Measurements from ENCODE around the gene ZNF865.

The ZNF865 gene

DNA sequence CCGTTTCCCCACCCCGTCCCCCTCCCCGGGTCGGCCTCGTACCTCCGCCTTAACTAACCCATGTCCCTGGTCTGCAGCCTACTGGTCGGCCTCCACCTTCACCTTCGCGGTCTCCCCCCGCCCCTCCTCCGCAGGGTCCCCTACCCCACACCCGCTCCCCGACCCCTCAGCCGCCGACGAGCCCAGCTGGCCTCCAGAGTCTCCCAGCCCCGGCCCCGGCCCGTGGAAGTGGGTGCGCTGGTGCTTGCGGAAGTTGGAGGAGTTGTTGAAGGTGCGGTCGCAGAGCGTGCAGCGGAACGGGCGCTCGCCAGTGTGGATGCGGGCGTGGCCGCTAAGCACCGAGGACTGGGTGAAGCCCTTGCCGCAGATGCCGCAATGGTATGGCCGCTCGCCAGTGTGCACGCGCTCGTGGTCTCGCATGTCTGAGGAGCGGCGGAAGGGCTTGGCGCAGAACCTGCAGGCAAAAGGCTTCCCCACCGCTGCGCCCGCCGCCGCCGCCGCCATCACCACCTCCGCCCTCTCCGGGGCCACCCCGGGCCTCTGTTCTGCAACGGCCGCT is 16.3 kb downstream of the ZNF865 start:
- Histone ChIP-seq H4K20me1 (ENCODE audit: low read depth, low read length) (no peaks in the 10 kb centered on the region), H3K36me3 (ENCODE audit: low read length) (no peaks in the 10 kb centered on the region), H3K9me3 (ENCODE audit: insufficient read depth, low read length) (no peaks in the 10 kb centered on the region), H3K4me3 (ENCODE audit: insufficient read depth, low read length, poor library complexity, severe bottlenecking) (no peak overlapping the region), H3K9ac (ENCODE audit: low read length) (no peak overlapping the region), H3F3A (ENCODE audit: insufficient read depth) (peaks cover 20% of the 10 kb centered on the region), H3K4me2 (ENCODE audit: low read depth, low read length, poor library complexity, severe bottlenecking) (no peak overlapping the region), H3K27ac (ENCODE audit: low read depth, low read length) (no peak overlapping the region), H2AFZ (ENCODE audit: low read depth, low read length, severe bottlenecking) (no peak overlapping the region), H3K79me2 (ENCODE audit: insufficient read depth, low read length) (no peaks in the 10 kb centered on the region), H3K27me3 (ENCODE audit: low read length) (no peaks in the 10 kb centered on the region), H3K9me2 (replicated peaks; ENCODE audit: insufficient read depth, low read length) (no peaks in the 10 kb centered on the region)
- TF ChIP-seq EZH2phosphoT487 (conservative IDR thresholded peaks at IDR 0.05; ENCODE audit: low read length): no peak
- TF ChIP-seq, protein P1, sequence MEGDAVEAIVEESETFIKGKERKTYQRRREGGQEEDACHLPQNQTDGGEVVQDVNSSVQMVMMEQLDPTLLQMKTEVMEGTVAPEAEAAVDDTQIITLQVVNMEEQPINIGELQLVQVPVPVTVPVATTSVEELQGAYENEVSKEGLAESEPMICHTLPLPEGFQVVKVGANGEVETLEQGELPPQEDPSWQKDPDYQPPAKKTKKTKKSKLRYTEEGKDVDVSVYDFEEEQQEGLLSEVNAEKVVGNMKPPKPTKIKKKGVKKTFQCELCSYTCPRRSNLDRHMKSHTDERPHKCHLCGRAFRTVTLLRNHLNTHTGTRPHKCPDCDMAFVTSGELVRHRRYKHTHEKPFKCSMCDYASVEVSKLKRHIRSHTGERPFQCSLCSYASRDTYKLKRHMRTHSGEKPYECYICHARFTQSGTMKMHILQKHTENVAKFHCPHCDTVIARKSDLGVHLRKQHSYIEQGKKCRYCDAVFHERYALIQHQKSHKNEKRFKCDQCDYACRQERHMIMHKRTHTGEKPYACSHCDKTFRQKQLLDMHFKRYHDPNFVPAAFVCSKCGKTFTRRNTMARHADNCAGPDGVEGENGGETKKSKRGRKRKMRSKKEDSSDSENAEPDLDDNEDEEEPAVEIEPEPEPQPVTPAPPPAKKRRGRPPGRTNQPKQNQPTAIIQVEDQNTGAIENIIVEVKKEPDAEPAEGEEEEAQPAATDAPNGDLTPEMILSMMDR (IDR thresholded peaks at IDR 0.05; ENCODE audit: insufficient read depth, low read length, poor library complexity, severe bottlenecking): no peak

DNA sequence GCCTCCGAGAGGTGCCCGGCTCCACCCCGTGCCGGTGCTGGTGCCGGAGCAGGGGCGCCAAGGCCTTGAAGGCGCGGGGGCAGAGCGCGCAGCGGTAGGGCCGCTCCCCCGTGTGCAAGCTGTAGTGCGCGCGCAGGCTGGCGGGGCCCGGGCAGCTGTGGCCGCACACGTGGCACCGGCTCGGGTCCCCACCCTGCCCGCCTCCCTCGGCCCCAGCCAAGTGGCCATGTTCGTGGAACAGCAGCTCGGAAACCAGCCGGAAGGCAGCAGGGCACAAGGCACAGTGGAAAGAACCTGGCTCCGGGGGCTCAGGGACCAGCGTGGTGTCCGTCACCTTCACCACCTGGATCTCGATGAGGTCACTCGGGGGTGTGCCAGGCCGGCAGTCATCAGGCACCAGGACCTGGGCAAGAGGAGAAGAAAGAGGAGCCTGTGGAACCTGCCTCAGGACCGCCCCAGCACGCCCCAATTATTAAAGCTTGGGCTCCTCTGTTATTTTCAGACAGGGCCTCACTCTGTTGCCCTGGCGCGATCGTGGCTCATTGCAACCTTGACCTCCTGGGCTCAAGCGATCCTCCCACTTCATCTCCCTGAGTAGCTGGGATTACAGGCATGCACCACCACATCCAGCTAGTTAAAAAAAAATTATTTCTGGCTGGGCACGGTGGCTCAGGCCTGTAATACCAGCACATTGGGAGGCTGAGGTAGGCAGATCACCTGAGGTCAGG is 17.0 kb downstream of the ZNF865 start:
- TF ChIP-seq EZH2phosphoT487 (conservative IDR thresholded peaks at IDR 0.05; ENCODE audit: low read length): no peak
- TF ChIP-seq, protein P1 (IDR thresholded peaks at IDR 0.05; ENCODE audit: insufficient read depth, low read length, poor library complexity, severe bottlenecking): no peak
- Histone ChIP-seq H3K9me3 (ENCODE audit: insufficient read depth, low read length) (no peaks in the 10 kb centered on the region), H3K4me2 (ENCODE audit: low read depth, low read length, poor library complexity, severe bottlenecking) (no peak overlapping the region), H3K27ac (ENCODE audit: low read depth, low read length) (no peak overlapping the region), H4K20me1 (ENCODE audit: low read depth, low read length) (no peaks in the 10 kb centered on the region), H2AFZ (ENCODE audit: low read depth, low read length, severe bottlenecking) (no peak overlapping the region), H3K9ac (ENCODE audit: low read length) (no peak overlapping the region), H3K9me2 (replicated peaks; ENCODE audit: insufficient read depth, low read length) (no peaks in the 10 kb centered on the region), H3K27me3 (ENCODE audit: low read length) (no peaks in the 10 kb centered on the region), H3K79me2 (ENCODE audit: insufficient read depth, low read length) (no peaks in the 10 kb centered on the region), H3K4me3 (ENCODE audit: insufficient read depth, low read length, poor library complexity, severe bottlenecking) (no peak overlapping the region), H3F3A (ENCODE audit: insufficient read depth) (peaks cover 20% of the 10 kb centered on the region), H3K36me3 (ENCODE audit: low read length) (no peaks in the 10 kb centered on the region)

DNA sequence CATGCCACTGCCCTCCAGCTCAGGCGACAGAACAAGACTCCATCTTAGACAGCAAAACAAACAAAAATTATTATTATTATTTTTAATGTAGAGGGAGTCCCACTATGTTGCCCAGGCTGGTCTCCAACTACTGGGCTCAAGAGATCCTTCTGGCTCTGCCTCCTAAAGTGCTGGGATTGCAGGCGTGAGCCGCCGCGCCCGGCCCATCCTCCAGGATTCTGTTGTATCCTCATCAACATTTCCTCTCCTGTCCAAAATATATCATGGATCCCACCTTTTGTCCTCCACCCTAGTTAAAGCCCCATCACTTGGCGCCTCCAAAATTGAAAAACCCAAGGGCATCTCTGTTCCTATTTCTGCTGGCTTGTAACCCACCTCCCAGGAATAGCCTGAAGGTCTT is 17.7 kb downstream of the ZNF865 start:
- Histone ChIP-seq H3K27me3 (ENCODE audit: low read length) (no peaks in the 10 kb centered on the region), H4K20me1 (ENCODE audit: low read depth, low read length) (no peaks in the 10 kb centered on the region), H3K79me2 (ENCODE audit: insufficient read depth, low read length) (no peaks in the 10 kb centered on the region), H3K9me2 (replicated peaks; ENCODE audit: insufficient read depth, low read length) (no peaks in the 10 kb centered on the region), H3K4me2 (ENCODE audit: low read depth, low read length, poor library complexity, severe bottlenecking) (no peak overlapping the region), H3K9ac (ENCODE audit: low read length) (no peak overlapping the region), H3K9me3 (ENCODE audit: insufficient read depth, low read length) (no peaks in the 10 kb centered on the region), H2AFZ (ENCODE audit: low read depth, low read length, severe bottlenecking) (no peak overlapping the region), H3F3A (ENCODE audit: insufficient read depth) (peaks cover 20% of the 10 kb centered on the region), H3K36me3 (ENCODE audit: low read length) (no peaks in the 10 kb centered on the region), H3K4me3 (ENCODE audit: insufficient read depth, low read length, poor library complexity, severe bottlenecking) (no peak overlapping the region), H3K27ac (ENCODE audit: low read depth, low read length) (no peak overlapping the region)
- TF ChIP-seq, protein P1 (IDR thresholded peaks at IDR 0.05; ENCODE audit: insufficient read depth, low read length, poor library complexity, severe bottlenecking): no peak
- no peak for TF ChIP-seq EZH2phosphoT487 (conservative IDR thresholded peaks at IDR 0.05; ENCODE audit: low read length)

Measured in SU-DHL-6 (cell line).